GM18909 (cell line): ENCODE results near the gene PPEF1.
"Not testable (repeated sequence)": the region's sequence is repeated elsewhere in the genome, so short reads cannot be mapped to it uniquely, and the experiment has no call there.

ENCODE experiments used
- ATAC-seq: cut with Tn5 transposase; IDR thresholded peaks from one replicate; pipeline ENCODE4 v1.9.1; 2021; ENCODE audit warnings: mild to moderate bottlenecking; ENCODE audit not compliant: unreplicated experiment, poor library complexity

Gene PPEF1

DNA sequence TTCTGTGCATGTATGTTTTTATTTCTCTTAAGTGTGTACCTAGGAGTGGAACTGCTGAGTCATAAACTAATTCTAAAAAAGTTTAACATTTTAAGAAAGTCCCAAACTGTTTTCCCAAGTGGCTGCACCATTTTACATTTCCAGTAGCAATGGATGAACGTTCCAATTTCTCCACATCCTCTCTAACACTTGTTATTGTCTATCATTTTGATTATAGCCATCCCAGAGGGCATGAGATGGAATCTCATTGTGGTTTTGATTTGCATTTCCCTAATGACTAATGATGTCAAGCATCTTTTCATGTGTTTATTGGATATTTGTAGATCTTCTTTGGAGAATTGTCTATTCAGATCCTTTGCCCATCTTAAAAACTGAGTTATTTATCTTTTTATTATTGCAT lies 82.5 kb downstream of the PPEF1 start:
- ATAC-seq: no peak

DNA sequence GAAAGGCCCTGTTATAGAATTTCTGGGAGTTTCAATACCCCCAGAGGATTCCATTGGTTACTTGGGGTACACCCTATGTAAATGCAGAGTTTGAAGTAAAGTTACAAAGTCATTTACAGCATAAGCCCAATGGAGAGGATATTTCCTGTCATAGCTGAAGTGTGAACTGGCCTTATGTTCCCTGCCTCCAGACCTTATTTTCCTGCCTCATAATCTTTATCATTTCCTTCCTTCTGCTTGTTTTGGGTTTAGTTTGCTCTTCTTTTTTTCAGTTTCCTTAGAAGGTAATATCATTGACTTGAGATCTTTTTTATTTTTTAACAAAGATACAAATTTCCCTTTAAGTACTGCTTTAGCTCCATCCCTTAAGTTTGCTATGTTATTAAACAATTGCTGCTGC lies 85.4 kb downstream of the PPEF1 start:
- no peak for ATAC-seq

DNA sequence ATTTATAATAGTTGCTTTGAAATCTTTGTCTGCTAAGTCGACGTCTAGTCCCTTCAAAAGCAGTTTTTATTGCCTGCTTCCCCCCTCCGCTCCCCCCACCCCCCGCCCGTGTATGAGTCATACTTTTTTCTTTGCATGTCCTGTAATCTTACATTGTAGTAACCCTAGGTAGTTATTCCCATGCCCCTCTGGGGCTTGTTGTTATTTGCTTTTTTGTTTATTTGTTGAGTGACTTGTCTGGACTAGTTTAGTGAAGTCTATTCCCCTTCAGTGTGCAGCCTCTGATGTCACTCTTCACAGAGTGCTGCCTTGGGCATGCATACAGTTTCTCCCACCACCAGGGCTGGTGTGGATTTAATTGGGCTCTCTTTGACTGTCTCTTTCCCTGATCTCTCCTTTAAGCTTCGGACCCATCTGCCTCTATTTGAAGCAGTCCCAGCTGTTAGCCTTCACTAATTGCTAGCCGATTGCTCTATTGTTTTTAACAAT lies 86.2 kb downstream of the PPEF1 start:
- no peak for ATAC-seq

DNA sequence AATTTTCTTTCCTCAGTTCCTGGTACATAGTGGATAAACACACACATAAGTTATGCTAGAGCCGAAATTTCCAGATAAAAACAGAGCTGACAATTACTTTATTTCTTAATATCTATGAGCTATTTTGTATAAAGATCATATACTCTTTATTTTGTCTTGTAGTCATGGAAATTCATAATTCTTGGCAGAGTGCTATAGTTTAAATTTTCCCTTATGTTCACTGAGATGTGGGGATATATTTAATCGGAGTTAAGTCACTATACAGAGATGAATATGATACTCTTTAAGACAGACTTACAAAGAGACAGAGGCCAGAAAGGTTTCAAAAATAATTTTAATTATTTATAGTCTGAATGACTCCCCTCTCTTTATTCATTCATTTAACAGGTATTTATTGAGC lies 89.7 kb downstream of the PPEF1 start:
- no peak for ATAC-seq

DNA sequence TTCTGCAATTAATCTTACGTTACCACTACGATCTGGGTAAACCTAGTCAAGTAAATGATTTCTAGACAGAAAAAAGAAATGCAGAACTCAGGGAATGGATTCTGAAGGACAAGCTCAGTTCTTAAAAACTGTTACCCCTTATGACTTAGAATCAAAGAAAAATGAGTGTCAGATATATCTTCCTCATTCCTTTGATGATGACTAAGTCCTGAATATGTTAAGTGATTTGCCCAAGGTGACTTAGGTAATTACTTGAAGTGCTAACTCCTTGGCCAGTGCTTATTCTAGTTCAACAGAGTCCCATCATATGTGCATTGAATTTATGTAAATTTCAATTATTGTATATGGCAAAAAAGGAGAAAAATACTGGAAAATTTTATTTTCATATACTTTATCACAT lies 92.5 kb downstream of the PPEF1 start:
- no peak for ATAC-seq

DNA sequence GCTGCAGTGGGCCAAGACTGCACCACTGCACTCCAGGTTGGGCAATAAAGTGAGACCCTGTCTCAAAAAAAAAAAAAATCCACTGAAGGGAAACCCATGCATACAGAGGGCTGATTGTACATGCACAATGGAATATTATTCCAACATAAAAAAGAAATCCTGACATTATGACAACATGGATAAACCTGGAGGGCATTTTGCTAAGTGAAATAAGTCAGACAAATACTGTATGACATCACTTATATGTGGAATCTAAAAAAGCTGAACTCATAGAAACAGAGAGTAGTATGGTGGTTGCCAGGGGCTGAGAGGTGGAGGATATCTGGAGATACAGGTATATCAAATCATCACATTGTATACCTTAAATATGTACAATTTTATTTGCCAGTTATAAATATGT lies 102.2 kb downstream of the PPEF1 start:
- no peak for ATAC-seq

DNA sequence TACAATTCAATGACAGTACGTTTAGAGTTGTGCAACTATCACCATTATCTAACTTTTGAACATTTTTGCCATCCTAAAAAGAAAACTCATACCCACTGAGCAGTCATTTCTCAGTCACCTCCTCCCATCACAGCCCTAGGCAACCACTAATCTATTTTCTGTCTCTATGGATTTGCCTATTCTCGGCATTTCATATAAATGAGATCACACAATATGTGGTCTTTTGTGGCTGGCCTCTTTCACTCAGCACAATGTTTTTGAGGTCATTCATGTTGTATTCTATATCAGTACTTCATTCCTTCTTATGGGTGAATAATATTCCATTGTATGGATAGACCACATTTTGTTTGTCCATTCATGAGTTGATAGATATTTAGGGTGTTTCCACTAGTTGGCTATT lies 103.0 kb downstream of the PPEF1 start:
- no peak for ATAC-seq

DNA sequence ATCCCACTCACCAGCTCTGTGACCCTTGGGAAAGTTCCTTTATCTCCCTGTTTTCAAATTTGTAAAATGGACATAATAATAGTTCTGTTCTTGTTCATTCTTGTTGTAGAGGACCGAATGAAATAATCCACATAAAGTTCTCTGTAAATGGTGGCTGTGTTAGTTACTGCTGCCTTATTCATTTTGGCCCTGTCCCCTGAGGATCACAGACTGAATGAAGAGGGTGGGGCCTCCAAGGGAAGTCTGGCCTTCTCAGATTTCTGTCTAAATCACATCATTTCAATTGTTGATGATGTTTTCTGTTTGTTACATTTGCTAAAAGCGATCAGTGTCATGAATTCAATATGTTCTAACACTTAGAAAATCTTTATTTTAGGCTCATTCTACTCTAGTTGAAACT lies 117.9 kb downstream of the PPEF1 start:
- no peak for ATAC-seq

DNA sequence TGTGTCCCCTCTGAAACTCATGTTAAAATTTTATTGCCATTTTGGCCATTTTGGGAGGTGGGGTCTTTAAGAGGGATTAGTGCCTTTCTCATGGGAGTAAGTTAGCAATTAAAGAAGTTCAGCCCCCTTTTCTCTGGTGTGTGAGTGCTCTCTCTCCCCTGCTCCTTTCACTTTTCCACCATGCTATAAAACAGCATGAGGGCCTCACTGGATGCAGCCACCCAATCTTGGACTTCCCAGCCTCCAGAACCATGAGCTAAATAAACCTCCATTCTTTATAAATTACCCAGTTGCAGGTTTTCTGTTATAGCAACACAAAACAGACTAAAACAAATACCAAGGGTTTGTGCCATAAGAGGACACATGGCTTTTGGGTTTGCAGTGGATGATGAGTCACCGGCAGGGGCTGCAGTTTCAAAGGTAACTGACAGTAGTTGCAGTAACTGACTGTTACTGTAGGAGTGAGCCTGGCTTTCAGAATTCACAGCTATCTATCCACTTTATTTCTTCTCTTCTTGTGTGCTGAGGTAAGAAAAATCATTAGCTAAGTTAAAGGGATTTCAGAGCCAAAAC lies 121.5 kb downstream of the PPEF1 start:
- ATAC-seq: no peak

DNA sequence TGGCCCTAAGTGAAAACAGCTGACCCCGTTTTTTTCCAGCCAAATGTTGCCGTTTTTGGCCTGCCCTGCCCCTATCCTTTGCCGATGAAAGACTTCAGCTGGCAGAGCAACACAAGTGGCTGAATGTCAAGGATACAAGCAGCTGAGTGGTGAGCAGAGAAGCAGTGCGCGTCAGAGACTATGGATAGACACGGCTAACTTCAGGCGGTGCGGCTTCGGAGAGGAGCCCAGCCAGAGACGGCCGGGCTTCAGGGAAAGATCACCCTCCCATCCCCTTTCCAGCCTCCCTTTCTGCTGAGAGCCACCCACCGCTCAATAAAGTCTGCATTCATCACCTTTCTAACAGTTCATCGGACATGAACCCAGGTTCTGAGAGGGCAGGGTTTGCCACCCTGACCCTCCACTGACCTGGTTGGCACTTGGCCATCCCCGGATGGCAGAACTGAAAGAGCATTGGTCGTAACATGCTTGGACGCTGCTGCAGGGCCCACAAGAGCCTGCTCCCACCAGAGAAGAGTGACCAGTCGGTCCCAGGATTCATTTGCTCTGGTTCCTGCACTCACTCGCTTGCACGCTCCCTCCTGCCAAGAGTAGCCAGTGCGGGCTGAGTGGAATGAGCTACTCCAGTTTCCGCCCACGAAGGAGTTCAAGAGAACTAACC lies 125.8 kb downstream of the PPEF1 start:
- ATAC-seq: no peak

DNA sequence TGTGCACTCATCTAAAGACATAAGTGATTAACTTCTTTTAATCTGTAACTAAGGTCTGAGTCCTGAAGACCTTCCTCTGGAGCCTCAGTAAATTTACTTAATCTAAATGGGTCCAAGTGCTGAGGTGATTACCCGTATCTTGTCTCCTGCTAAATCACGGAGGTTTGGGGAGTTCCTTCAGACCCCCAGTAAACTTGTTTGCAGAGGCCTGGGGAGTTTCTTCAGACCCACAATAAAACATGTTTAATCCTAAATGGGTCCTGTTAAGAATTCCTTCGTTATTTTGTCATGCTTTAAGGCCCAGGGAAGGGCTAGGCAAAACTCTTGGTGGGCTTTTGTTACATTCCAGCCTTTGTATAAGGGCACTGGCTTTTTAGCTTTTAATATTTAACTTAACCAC lies 140.5 kb downstream of the PPEF1 start:
- ATAC-seq: not testable (repeated sequence)

DNA sequence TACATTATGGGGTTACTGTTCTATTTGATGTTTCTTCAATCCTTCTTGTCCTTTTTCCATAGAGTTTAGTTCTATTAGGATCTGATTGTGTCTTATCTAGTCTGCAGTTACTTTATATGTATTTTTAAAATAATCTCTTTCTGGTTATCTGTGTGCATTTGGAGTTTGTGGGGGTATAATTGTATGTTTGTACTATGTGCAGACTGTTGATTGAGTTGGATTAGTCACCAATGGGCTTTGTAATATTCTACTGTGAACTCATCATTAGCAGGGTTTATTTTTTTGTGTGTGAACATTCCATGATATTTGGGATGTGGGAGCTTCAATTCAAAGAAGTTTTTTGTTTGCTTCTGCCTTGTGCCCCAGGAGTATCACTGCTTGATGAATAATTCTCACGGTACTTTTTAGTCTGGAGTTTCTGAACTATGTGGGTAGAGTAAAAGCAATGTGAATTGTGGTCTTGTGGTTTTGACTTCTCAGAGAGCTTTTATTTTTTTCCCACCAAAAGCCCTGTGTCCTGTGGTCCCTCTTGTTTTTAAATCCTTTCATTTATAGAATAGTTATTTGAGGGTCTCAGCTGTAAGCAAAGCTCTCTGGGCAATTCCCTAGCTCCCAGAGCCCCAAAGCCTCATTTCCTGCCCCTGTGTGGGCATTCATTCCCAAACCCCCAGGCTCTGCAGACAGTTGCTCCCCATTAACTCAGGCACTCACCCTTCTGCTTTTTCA lies 148.6 kb downstream of the PPEF1 start:
- ATAC-seq: peak; percentile 94

DNA sequence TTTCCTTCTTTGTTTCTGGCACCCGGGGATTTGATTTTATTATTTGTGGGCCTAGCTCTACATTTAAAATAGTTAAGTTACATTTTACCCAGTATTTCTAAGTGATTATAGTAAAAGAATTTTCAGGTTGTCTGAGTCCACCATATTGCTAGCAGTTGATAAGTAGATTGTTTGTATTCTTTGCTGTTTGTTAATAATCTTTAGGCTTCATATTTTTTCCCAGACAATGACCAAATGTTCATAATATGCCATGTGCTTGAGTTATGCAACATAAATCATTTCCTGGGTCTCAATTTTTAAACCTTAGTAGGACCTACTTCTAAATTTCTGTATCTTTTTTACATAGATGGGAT lies 149.2 kb downstream of the PPEF1 start:
- ATAC-seq: no peak

DNA sequence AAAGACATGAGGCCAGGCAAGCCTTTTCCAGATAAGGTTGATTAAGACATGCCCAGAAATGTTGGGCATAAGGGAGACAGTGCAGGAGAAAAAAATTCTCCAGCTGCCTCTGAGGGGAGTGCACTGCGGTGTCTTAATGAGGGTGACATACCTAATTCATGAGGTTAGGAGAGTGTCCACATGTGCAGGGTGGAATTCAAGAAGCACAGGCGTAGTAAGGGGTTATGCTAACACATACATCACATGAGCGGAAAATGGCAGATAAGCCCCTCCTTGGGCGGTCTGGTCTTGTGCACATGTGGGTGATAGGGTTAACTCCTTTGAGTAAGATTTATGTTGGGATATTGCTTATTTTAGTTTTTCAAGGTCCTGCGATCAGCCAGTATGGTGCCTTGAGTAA lies 154.1 kb downstream of the PPEF1 start:
- no peak for ATAC-seq

DNA sequence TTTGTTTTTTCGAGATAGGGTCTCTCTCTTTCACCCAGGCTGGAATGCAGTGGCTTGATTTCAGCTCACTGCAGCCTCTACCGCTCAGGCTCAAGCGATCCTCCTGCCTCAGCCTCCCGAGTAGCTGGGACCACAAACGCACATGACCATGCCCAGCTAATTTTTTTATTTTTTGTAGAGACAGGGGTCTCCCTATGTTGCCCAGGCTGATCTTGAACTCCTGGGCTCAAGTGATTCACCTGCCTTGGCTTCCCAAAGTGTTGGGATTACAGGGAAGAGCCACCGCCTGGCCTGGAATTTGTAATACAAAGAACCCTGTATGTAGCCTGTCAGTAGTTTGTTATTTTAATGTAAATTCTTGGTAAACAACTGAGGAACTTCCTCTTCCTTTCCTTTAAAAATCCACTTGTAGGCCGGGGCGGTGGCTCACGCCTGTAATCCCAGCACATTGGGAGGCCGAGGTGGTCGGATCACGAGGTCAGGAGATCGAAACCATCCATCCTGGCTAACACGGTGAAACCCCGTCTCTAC lies 157.0 kb downstream of the PPEF1 start:
- no peak for ATAC-seq

DNA sequence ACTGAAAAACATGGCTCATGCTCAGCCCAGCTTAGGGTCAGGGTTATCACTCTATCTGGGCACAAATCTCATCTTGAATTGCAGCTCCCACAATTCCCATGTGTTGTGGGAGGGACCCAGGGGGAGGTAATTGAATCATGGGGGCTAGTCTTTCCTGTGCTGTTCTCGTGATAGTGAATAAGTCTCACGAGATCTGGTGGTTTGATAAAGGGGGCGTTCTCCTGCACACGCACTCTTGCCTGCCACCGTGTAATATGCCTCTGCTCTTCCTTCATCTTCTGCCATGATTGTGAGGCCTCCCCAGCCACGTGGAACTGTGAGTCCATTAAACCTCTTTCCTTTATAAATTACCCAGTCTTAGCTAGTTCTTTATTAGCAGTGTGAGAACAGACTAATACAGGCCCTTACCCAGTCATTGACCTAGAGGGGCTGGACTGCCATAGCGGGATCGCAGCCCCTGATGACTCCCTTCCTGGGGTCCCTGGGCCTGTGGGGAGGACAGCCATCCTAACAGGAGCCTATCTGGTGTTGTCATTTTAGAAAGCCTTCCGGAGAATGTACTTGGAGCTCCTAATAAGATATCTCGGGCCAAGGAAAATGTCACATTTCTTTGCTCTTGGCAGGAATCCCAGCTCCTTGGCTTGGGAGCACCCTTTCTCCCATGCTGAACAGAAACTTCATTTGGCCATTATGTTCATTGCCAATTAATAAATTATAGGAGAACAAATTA lies 163.9 kb downstream of the PPEF1 start:
- ATAC-seq: no peak

DNA sequence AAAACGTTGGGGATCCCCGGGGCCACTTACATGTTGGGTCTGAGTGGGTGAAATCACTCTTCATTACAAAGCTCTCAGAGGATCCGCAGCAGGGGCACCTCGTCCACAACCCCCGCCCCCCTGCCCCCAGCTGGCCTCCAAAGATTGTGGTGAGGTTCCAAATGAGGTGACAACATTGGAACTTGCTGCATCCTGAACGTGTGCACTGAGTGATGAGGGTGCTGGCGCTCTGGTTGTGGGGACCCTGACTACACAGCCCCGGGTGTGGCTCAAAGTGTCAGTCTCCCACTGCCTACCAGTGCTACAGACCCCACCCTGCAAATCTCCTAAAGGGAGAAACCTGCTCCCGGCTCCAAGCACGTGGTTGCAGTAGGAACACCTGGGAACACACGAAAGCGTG lies 164.5 kb downstream of the PPEF1 start:
- no peak for ATAC-seq

DNA sequence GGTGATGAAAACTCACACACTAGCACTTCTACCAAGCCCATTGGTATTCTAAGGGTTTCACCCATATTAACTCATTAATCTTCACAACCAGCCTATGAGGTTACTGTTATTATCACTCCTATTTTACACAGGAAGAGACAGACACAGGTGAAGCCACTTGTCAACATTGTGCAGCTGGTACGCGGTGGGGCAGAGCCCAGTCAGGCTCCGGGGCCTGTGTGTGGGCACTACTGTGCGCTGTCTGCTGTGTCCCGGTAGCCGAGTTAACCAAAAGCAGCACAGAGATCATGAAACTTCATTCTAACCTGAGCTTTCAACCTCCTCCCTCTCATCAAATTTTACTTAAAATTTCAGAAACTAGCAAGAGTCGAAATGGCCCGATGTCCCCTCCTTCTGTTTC lies 165.2 kb downstream of the PPEF1 start:
- ATAC-seq: no peak

DNA sequence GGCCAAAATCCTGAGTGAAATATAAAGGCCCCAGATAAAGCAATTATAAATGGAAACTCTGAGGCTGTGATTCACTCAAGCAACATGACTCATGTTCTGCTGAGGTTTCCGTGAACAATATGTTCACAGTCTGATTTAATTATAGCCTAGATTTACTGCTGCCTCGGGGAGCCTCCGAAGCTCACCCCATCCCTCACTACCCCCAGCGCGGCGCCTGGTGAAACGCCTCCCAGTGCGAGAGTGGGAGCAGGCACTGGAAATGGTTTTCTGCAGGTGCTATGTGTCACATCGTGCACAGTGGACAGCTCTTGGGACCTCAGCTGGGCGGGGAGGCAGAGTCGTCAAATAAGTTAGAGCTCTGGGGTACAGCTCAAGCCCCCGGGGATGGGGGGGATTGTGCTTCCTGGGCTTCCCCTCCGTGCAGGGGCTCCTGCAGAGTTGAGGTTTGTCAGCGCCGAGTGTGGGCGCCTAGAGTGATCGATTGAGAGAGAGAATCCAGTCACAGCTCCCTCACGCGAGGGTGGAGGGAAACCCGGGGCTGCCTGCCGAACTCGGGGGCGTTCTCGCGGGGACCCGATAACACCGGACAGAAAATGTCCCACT lies 165.8 kb downstream of the PPEF1 start:
- ATAC-seq: no peak

DNA sequence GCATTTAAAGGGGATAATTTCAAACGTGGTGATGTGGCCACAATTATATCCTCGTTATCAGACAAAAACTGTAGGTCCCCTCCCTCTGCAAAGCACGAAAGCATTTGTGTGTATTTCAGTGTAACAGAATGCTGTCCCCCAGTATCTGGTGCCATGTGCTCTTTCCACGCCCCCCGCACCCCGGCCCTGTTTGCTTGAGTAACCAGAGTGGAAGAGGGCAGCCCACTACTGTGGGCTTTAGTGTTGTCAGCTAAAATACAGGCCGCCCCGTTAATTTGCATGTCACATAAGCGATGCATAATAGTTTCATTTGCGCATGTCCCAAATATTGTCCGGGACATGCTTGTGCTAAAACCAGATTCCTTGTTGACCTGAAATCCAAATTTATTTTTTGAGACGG lies 166.4 kb downstream of the PPEF1 start:
- no peak for ATAC-seq
